Naive thymus-derived CD8-positive, alpha-beta T cell (primary cell): ENCODE measurements around the gene SLC38A3. TPM values are rescaled to one million over a fixed set of nuclear protein-coding genes. Genes with fewer than 3 reads are reported as not detected.
"Not testable (repeated sequence)": the region's sequence is repeated elsewhere in the genome, so short reads cannot be mapped to it uniquely, and the experiment has no call there.

Experiments used
- ATAC-seq, 2 donors: fragments of 150-1000 bp; cut with Tn5 transposase in 1 of 2; sonication (Bioruptor Pico), chemical (Tn5 transposase) in 1 of 2; 1 replicate in 1 of 2; 2 replicates in 1 of 2; pipeline ENCODE4 v1.10.0; 2021; ENCODE audit warnings: mild to moderate bottlenecking in 2 of 2, moderate library complexity in 2 of 2
- POLR2A ChIA-PET: fragments of 350-600 bp; sonication (Branson Sonifier 250); formaldehyde crosslinking; loops from one replicate; lab custom pipeline; 2021; ENCODE audit warnings: antibody characterized with exemption; lab: Charles Lee
- DNase-seq, 10 donors: peaks; one replicate each; pipeline versions ENCODE4 v3.0.0 to v3.0.0-alpha.2; 2020 to 2022
- H3K27ac Mint-ChIP-seq, 10 donors: one replicate each; pipeline ENCODE4 v1.8.0; 2020 to 2022; ENCODE audit warnings: mild to moderate bottlenecking in 10 of 10, mixed read lengths in 10 of 10, moderate library complexity in 4 of 10, inconsistent platforms in 1 of 10
- H3K27me3 Mint-ChIP-seq, 5 donors: one replicate each; pipeline ENCODE4 v1.8.0; 2021 to 2022; ENCODE audit warnings: mixed read lengths in 5 of 5
- H3K36me3 Mint-ChIP-seq, 3 donors: one replicate each; pipeline ENCODE4 v1.8.0; 2020 to 2022; ENCODE audit warnings: mixed read lengths in 3 of 3, mild to moderate bottlenecking in 2 of 3, inconsistent platforms in 1 of 3
- H3K4me1 Mint-ChIP-seq, 4 donors: one replicate each; pipeline ENCODE4 v1.8.0; 2021 to 2022; ENCODE audit warnings: mixed read lengths in 4 of 4
- H3K4me3 Mint-ChIP-seq, 10 donors: one replicate each; pipeline ENCODE4 v1.8.0; 2020 to 2022; ENCODE audit warnings: mild to moderate bottlenecking in 10 of 10, mixed read lengths in 10 of 10, moderate library complexity in 6 of 10, inconsistent platforms in 1 of 10
- H3K9me3 Mint-ChIP-seq, 9 donors: one replicate each; pipeline ENCODE4 v1.8.0; 2020 to 2022; ENCODE audit warnings: mixed read lengths in 9 of 9, mild to moderate bottlenecking in 3 of 9, inconsistent platforms in 1 of 9, moderate library complexity in 1 of 9
- polyA plus RNA-seq, 3 donors: library from polyadenylated mRNA; unstranded; fragments of 300-500 nt; fragmentation: Illumina TruSeq; gene quantifications; one replicate each; pipeline ENCODE4 v1.2.3, GENCODE V29; 2021
- total RNA-seq, 8 experiments: library from RNA in 2 of 8; stranded (reverse) in 2 of 8; gene quantifications; one replicate each; pipeline ENCODE4 v1.2.3 and lab custom pipeline; 2021 to 2026

Gene SLC38A3
- total and polyA plus RNA-seq, 5 experiments from 2014 or later = not detected

- POLR2A ChIA-PET = no interaction called here
- Mint-ChIP-seq H3K36me3 (no peaks in the 10 kb centered on the region), H3K4me3 (no peak overlapping the region), H3K27me3 (peaks cover 0 to 15% (median 13%) of the 10 kb centered on the region in 5 donors), H3K4me1 (peaks cover 0 to 2% (median 0%) of the 10 kb centered on the region in 4 donors), H3K9me3 (no peaks in the 10 kb centered on the region), H3K27ac (no peak overlapping the region)
- no peak for DNase-seq
- no peak for ATAC-seq
Observed at GRCh38 chr3:50210510-50211367, 5.7 kb downstream of the SLC38A3 start.

GRCh38 chr3:50211368-50211717, 6.3 kb downstream of the SLC38A3 start:
- H3K9me3 Mint-ChIP-seq, H3K4me1 Mint-ChIP-seq, ATAC-seq, H3K4me3 Mint-ChIP-seq, H3K36me3 Mint-ChIP-seq, DNase-seq, POLR2A ChIA-PET, H3K27ac Mint-ChIP-seq: not testable (repeated sequence)
- peaks cover 0 to 12% (median 10%) of the 10 kb centered on the region in 5 donors for H3K27me3 Mint-ChIP-seq

GRCh38 chr3:50211930-50212329, 6.9 kb downstream of the SLC38A3 start:
- H3K4me3 Mint-ChIP-seq = no peak overlapping the region
- no peaks in the 10 kb centered on the region for H3K9me3 Mint-ChIP-seq
- H3K27me3 Mint-ChIP-seq = peaks cover 0 to 6% (median 5%) of the 10 kb centered on the region in 5 donors
- ATAC-seq (no peak), DNase-seq (no peak)
- H3K36me3 Mint-ChIP-seq = no peaks in the 10 kb centered on the region
- POLR2A ChIA-PET = interaction anchor here (0.7 kb wide), 1 partner anchor 48 kb away, joined by 4 read pairs; no protein-coding TSS in a partner anchor
- peaks cover 0 to 2% (median 0%) of the 10 kb centered on the region in 4 donors for H3K4me1 Mint-ChIP-seq
- no peak overlapping the region for H3K27ac Mint-ChIP-seq

- no peak overlapping the region for H3K27ac Mint-ChIP-seq
- no peak overlapping the region for H3K4me3 Mint-ChIP-seq
- no peaks in the 10 kb centered on the region for H3K9me3 Mint-ChIP-seq
- no peak for ATAC-seq
- peaks cover 0 to 2% (median 0%) of the 10 kb centered on the region in 4 donors for H3K4me1 Mint-ChIP-seq
- H3K36me3 Mint-ChIP-seq = no peaks in the 10 kb centered on the region
- peaks cover 0 to 6% (median 4%) of the 10 kb centered on the region in 5 donors for H3K27me3 Mint-ChIP-seq
- POLR2A ChIA-PET = no interaction called here
- no peak for DNase-seq
Observed at GRCh38 chr3:50212502-50212901, 7.4 kb downstream of the SLC38A3 start.

- no peak for DNase-seq
- H3K9me3 Mint-ChIP-seq = no peaks in the 10 kb centered on the region
- no peak overlapping the region for H3K4me3 Mint-ChIP-seq
- peaks cover 0 to 2% (median 0%) of the 10 kb centered on the region in 4 donors for H3K4me1 Mint-ChIP-seq
- H3K36me3 Mint-ChIP-seq = no peaks in the 10 kb centered on the region
- H3K27ac Mint-ChIP-seq = no peak overlapping the region
- POLR2A ChIA-PET = no interaction called here
- ATAC-seq = no peak
- H3K27me3 Mint-ChIP-seq = peaks cover 0 to 6% (median 4%) of the 10 kb centered on the region in 5 donors
Observed at GRCh38 chr3:50212971-50213370, 7.9 kb downstream of the SLC38A3 start.

- H3K27ac Mint-ChIP-seq = no peak overlapping the region
- no peaks in the 10 kb centered on the region for H3K9me3 Mint-ChIP-seq
- POLR2A ChIA-PET = no interaction called here
- H3K4me1 Mint-ChIP-seq = peaks cover 0 to 2% (median 0%) of the 10 kb centered on the region in 4 donors
- DNase-seq (no peak), ATAC-seq (no peak)
- H3K4me3 Mint-ChIP-seq = no peak overlapping the region
- H3K27me3 Mint-ChIP-seq = peaks cover 0 to 6% (median 4%) of the 10 kb centered on the region in 5 donors
- no peaks in the 10 kb centered on the region for H3K36me3 Mint-ChIP-seq
Observed at GRCh38 chr3:50213373-50213772, 8.3 kb downstream of the SLC38A3 start.

GRCh38 chr3:50214824-50215223, 9.8 kb downstream of the SLC38A3 start:
- Mint-ChIP-seq H3K27ac (no peak overlapping the region), H3K9me3 (no peaks in the 10 kb centered on the region), H3K27me3 (no peaks in the 10 kb centered on the region), H3K4me1 (no peaks in the 10 kb centered on the region), H3K36me3 (no peaks in the 10 kb centered on the region), H3K4me3 (no peak overlapping the region)
- ATAC-seq (no peak), DNase-seq (no peak)
- POLR2A ChIA-PET = no interaction called here

- ATAC-seq (no peak), DNase-seq (no peak)
- no peak overlapping the region for H3K4me3 Mint-ChIP-seq
- H3K9me3 Mint-ChIP-seq = no peaks in the 10 kb centered on the region
- H3K27me3 Mint-ChIP-seq = no peaks in the 10 kb centered on the region
- H3K27ac Mint-ChIP-seq = peak overlapping the region in 1 of 10 donors; percentile 24
- POLR2A ChIA-PET = no interaction called here
- H3K36me3 Mint-ChIP-seq = no peaks in the 10 kb centered on the region
- H3K4me1 Mint-ChIP-seq = no peaks in the 10 kb centered on the region
Observed at GRCh38 chr3:50215529-50215928, 10.5 kb downstream of the SLC38A3 start.

GRCh38 chr3:50217681-50218080, 12.6 kb downstream of the SLC38A3 start:
- DNase-seq (no peak), ATAC-seq (no peak)
- Mint-ChIP-seq H3K4me3 (no peak overlapping the region), H3K27me3 (no peaks in the 10 kb centered on the region), H3K27ac (no peak overlapping the region), H3K4me1 (no peaks in the 10 kb centered on the region), H3K9me3 (no peaks in the 10 kb centered on the region), H3K36me3 (no peaks in the 10 kb centered on the region)
- POLR2A ChIA-PET = no interaction called here

- no peaks in the 10 kb centered on the region for H3K4me1 Mint-ChIP-seq
- no peak overlapping the region for H3K4me3 Mint-ChIP-seq
- H3K27me3 Mint-ChIP-seq = no peaks in the 10 kb centered on the region
- no peaks in the 10 kb centered on the region for H3K9me3 Mint-ChIP-seq
- no peak overlapping the region for H3K27ac Mint-ChIP-seq
- no peaks in the 10 kb centered on the region for H3K36me3 Mint-ChIP-seq
- no peak for DNase-seq
- POLR2A ChIA-PET = interaction anchor here (1.1 kb wide), 1 partner anchor 23 kb away, joined by 3 read pairs; no protein-coding TSS in a partner anchor
- ATAC-seq = no peak
Observed at GRCh38 chr3:50218448-50218847, 13.4 kb downstream of the SLC38A3 start.

- H3K4me1 Mint-ChIP-seq = no peaks in the 10 kb centered on the region
- no peaks in the 10 kb centered on the region for H3K36me3 Mint-ChIP-seq
- peaks cover 0 to 3% (median 0%) of the 10 kb centered on the region in 5 donors for H3K27me3 Mint-ChIP-seq
- no peak overlapping the region for H3K4me3 Mint-ChIP-seq
- no peak overlapping the region for H3K27ac Mint-ChIP-seq
- POLR2A ChIA-PET = interaction anchor here (1.1 kb wide), 1 partner anchor 24 kb away, joined by 3 read pairs; no protein-coding TSS in a partner anchor
- DNase-seq (no peak), ATAC-seq (no peak)
- no peaks in the 10 kb centered on the region for H3K9me3 Mint-ChIP-seq
Observed at GRCh38 chr3:50219285-50219684, 14.2 kb downstream of the SLC38A3 start.

- ATAC-seq = no peak
- POLR2A ChIA-PET = no interaction called here
- no peak overlapping the region for H3K4me3 Mint-ChIP-seq
Observed at GRCh38 chr3:50220109-50220508, 15.0 kb downstream of the SLC38A3 start.

GRCh38 chr3:50221051-50221410, 16.0 kb downstream of the SLC38A3 start:
- POLR2A ChIA-PET = interaction anchor here (0.5 kb wide), 1 partner anchor 129 kb away, joined by 4 read pairs; no protein-coding TSS in a partner anchor

More at GRCh38 chr3:50220109-50220508, 15.0 kb downstream of the SLC38A3 start:
- Mint-ChIP-seq H3K27me3 (peaks cover 0 to 3% (median 0%) of the 10 kb centered on the region in 5 donors), H3K36me3 (no peaks in the 10 kb centered on the region), H3K4me1 (peaks cover 0 to 4% (median 1%) of the 10 kb centered on the region in 4 donors), H3K27ac (no peak overlapping the region), H3K9me3 (no peaks in the 10 kb centered on the region)
- DNase-seq = no peak

More at GRCh38 chr3:50221051-50221410, 16.0 kb downstream of the SLC38A3 start:
- no peak for DNase-seq
- Mint-ChIP-seq H3K4me1 (peaks cover 2 to 8% (median 6%) of the 10 kb centered on the region in 4 donors), H3K27ac (no peak overlapping the region), H3K36me3 (no peaks in the 10 kb centered on the region), H3K9me3 (no peaks in the 10 kb centered on the region), H3K4me3 (no peak overlapping the region), H3K27me3 (peaks cover 0 to 3% (median 0%) of the 10 kb centered on the region in 5 donors)
- no peak for ATAC-seq
